Endothelial cell of umbilical vein (primary cell): ENCODE results near the gene PROB1. TPM values are rescaled to one million over a fixed set of nuclear protein-coding genes. Genes with fewer than 3 reads are reported as not detected.

Experiments used
- BruUV-seq: library from RNA; stranded (reverse); fragments of 400-500 nt; replicated peaks from 2 replicates; lab custom pipeline; 2021; lab: Mats Ljungman, UMichigan
- CTCF ChIA-PET: fragments of 300-600, 350-600 bp; sonication (Branson Sonifier 250); formaldehyde crosslinking; loops from one replicate; lab custom pipeline; 2021; ENCODE audit warnings: antibody characterized with exemption, inconsistent platforms; lab: Charles Lee
- POLR2A ChIA-PET: fragments of 300-600, 350-600 bp; sonication (Branson Sonifier 250); formaldehyde crosslinking; loops from one replicate; lab custom pipeline; 2021; ENCODE audit warnings: antibody characterized with exemption, inconsistent platforms; lab: Charles Lee
- DNase-seq: peaks from one replicate; pipeline ENCODE4 v3.0.0-alpha.2; 2011; ENCODE audit warnings: low read depth, low spot score
- FAIRE-seq: peaks from 2 replicates; lab custom pipeline; 2011; peaks lifted over from hg19 to GRCh38; lab: Jason Lieb, UNC
- H2AFZ ChIP-seq: 2 replicates; pipeline ENCODE4 v1.6.0; 2012; ENCODE audit warnings: low read depth, low read length, control low read depth, inconsistent platforms
- H3K27ac ChIP-seq: 2 replicates; pipeline ENCODE4 v1.5.1; 2011; ENCODE audit warnings: low read depth, mild to moderate bottlenecking, control low read depth, low read length, moderate library complexity; ENCODE audit not compliant: insufficient read depth
- H3K27me3 ChIP-seq, 2 experiments: 2 replicates each; pipeline versions ENCODE4 v1.6.0 to v1.6.1; 2011; ENCODE audit warnings: low read length in 2 of 2, mixed read lengths in 1 of 2; ENCODE audit not compliant: control insufficient read depth in 2 of 2, insufficient read depth in 2 of 2
- H3K36me3 ChIP-seq, 2 experiments: 2 replicates in 1 of 2; 3 replicates in 1 of 2; pipeline ENCODE4 v1.5.1; 2011; ENCODE audit warnings: low read length in 2 of 2, mild to moderate bottlenecking in 1 of 2, moderate library complexity in 1 of 2; ENCODE audit not compliant: control insufficient read depth in 2 of 2, insufficient read depth in 2 of 2; ENCODE audit errors: extremely low read depth in 1 of 2
- H3K4me1 ChIP-seq: 3 replicates; pipeline ENCODE4 v1.5.1; 2011; ENCODE audit warnings: mild to moderate bottlenecking, low read length; ENCODE audit not compliant: control insufficient read depth, insufficient read depth; ENCODE audit errors: extremely low read depth
- H3K4me2 ChIP-seq: 2 replicates; pipeline ENCODE4 v1.6.1; 2011; ENCODE audit warnings: low read length, control low read depth, mixed read lengths; ENCODE audit not compliant: insufficient read depth
- H3K4me3 ChIP-seq, 3 experiments: fragments of 200-600 bp in 1 of 3; sonication (generic), shearing (Covaris generic) in 1 of 3; replicated peaks in 1 of 3; 2 replicates each; pipeline ENCODE4 v1.5.1; 2011 to 2016; ENCODE audit warnings: control low read depth in 3 of 3, low read length in 3 of 3, mild to moderate bottlenecking in 2 of 3, inconsistent platforms in 1 of 3, low read depth in 1 of 3, moderate library complexity in 1 of 3; ENCODE audit not compliant: insufficient read depth in 1 of 3
- H3K79me2 ChIP-seq: 2 replicates; pipeline ENCODE4 v1.6.0; 2012; ENCODE audit warnings: low read length, inconsistent platforms; ENCODE audit not compliant: control insufficient read depth, insufficient read depth
- H3K9ac ChIP-seq: replicated peaks from 2 replicates; pipeline ENCODE3; 2011; ENCODE audit warnings: low read length, control low read depth; ENCODE audit not compliant: insufficient read depth; ENCODE audit errors: extremely low read depth
- H3K9me1 ChIP-seq: replicated peaks from 3 replicates; pipeline ENCODE4 v1.6.0; 2011; ENCODE audit warnings: mild to moderate bottlenecking, low read length; ENCODE audit not compliant: control insufficient read depth, insufficient read depth; ENCODE audit errors: extremely low read depth
- H3K9me3 ChIP-seq: replicated peaks from 2 replicates; pipeline ENCODE4 v1.5.1; 2012; ENCODE audit warnings: low read length, inconsistent platforms; ENCODE audit not compliant: control insufficient read depth, insufficient read depth
- H4K20me1 ChIP-seq: replicated peaks from 2 replicates; pipeline ENCODE3; 2011; ENCODE audit warnings: mild to moderate bottlenecking, low read length; ENCODE audit not compliant: control insufficient read depth, insufficient read depth; ENCODE audit errors: extremely low read depth
- CTCF ChIP-seq, 2 donors: IDR thresholded peaks; 1 replicate in 1 of 2; 2 replicates in 1 of 2; pipeline ENCODE4 v1.5.1; 2011; ENCODE audit warnings: low read length in 2 of 2, mild to moderate bottlenecking in 2 of 2, moderate library complexity in 2 of 2, control low read depth in 1 of 2, inconsistent platforms in 1 of 2, low read depth in 1 of 2; ENCODE audit not compliant: insufficient read depth in 1 of 2; ENCODE audit errors: extremely low read depth in 1 of 2
- EZH2 ChIP-seq: IDR thresholded peaks from 2 replicates; pipeline ENCODE4 v1.6.1; 2012; ENCODE audit warnings: borderline replicate concordance, low read depth, mild to moderate bottlenecking, moderate library complexity, low read length, inconsistent platforms; ENCODE audit not compliant: severe bottlenecking
- GATA2 ChIP-seq: IDR thresholded peaks from 2 replicates; pipeline ENCODE4 v1.7.0; 2011; ENCODE audit warnings: low read depth, mild to moderate bottlenecking, moderate library complexity, mixed read lengths, low read length; ENCODE audit not compliant: insufficient read length, insufficient read depth
- JUN ChIP-seq: IDR thresholded peaks from 2 replicates; pipeline ENCODE4 v1.6.1; 2011; ENCODE audit warnings: borderline replicate concordance, low read depth; ENCODE audit not compliant: insufficient read length, insufficient read depth
- MAX ChIP-seq: IDR thresholded peaks from 2 replicates; pipeline ENCODE4 v1.6.1; 2011; ENCODE audit not compliant: insufficient read depth, insufficient read length
- MYC ChIP-seq: IDR thresholded peaks from one replicate; pipeline ENCODE4 v1.6.1; 2011; ENCODE audit warnings: mild to moderate bottlenecking, low read depth, low read length
- POLR2A ChIP-seq: IDR thresholded peaks from 2 replicates; pipeline ENCODE4 v1.6.1; 2012; ENCODE audit warnings: low read depth, mild to moderate bottlenecking, control low read depth, low read length
- dilution Hi-C: fragments of 300-500 bp; cut with MboI; formaldehyde crosslinking; loops from one replicate; pipeline ENCODE4 v1.15.0; 2019; ENCODE audit warnings: low sequenced_read_pairs; ENCODE audit not compliant: extremely low pct_ligation_motif_present
- intact Hi-C: fragments of 100-400 bp; cut with micrococcal nuclease; formaldehyde crosslinking; loops from one replicate; pipeline ENCODE4 v1.10.0; 2022
- polyA plus RNA-seq, 4 experiments: library from polyadenylated mRNA; depleted of rRNA in 3 of 4; stranded (reverse) in 3 of 4; unstranded in 1 of 4; fragments of >200 nt; gene quantifications; 2 replicates each; pipeline versions ENCODE4 v1.2.1 to v1.2.3, GENCODE V29; 2011 to 2012; ENCODE audit warnings: missing spikeins in 1 of 4
- total RNA-seq: library from RNA; stranded (reverse); gene quantifications from 2 replicates; pipeline ENCODE4 v1.2.3, GENCODE V29; 2021

Gene PROB1
- total and polyA plus RNA-seq, 2 donors (not counting 3 experiments of a cell fraction or from before 2014, with no cell fraction given): 0.47 to 1.9 TPM

GRCh38 chr5:139426203-139426885 is 31.4 kb upstream of the PROB1 start:
- no peaks in the 10 kb centered on the region for H3K9me3 ChIP-seq
- H3K9ac ChIP-seq: no peak overlapping the region
- H3K4me3 ChIP-seq: no peak overlapping the region
- no peaks in the 10 kb centered on the region for H3K79me2 ChIP-seq
- H3K9me1 ChIP-seq: no peaks in the 10 kb centered on the region
- intact Hi-C loops: no loop called here
- DNase-seq: no peak
- no peaks in the 10 kb centered on the region for H4K20me1 ChIP-seq
- dilution Hi-C loops: no loop called here
- CTCF ChIA-PET: no interaction called here
- H3K4me1 ChIP-seq: no peaks in the 10 kb centered on the region
- TF ChIP-seq MAX (no peak), MYC (no peak), CTCF (IDR thresholded peaks at IDR 0.05; ENCODE audit: extremely low read depth in 1 of 2, insufficient read depth in 1 of 2, low read depth in 1 of 2, low read length in 2 of 2) (no peak), EZH2 (no peak), POLR2A (no peak), GATA2 (no peak), JUN (no peak)
- no peak overlapping the region for H3K27ac ChIP-seq
- H3K27me3 ChIP-seq: no peaks in the 10 kb centered on the region
- no peak overlapping the region for H2AFZ ChIP-seq
- no TSS peak for BruUV-seq
- H3K4me2 ChIP-seq: no peak overlapping the region
- H3K36me3 ChIP-seq: peaks cover 5 to 31% of the 10 kb centered on the region in 2 experiments
- no peak for FAIRE-seq
- POLR2A ChIA-PET: no interaction called here
